Mesenchymal stem cell (in vitro differentiated cells and primary cell): ENCODE data around the gene CLINT1.
"Not testable (repeated sequence)": the region's sequence is repeated elsewhere in the genome, so short reads cannot be mapped to it uniquely, and the experiment has no call there.

ENCODE experiments used
- DNase-seq: peaks from one replicate; pipeline ENCODE4 v3.0.0-alpha.2; 2013
- H2AFZ ChIP-seq: one replicate; pipeline ENCODE4 v1.6.1; 2013; ENCODE audit warnings: low read depth, mild to moderate bottlenecking, control low read depth, inconsistent platforms, low read length, moderate library complexity
- H2AK5ac ChIP-seq: 2 replicates; pipeline ENCODE4 v1.6.1; 2013; ENCODE audit warnings: low read length, moderate library complexity, mild to moderate bottlenecking, inconsistent platforms; ENCODE audit not compliant: severe bottlenecking
- H2BK120ac ChIP-seq: one replicate; pipeline ENCODE4 v1.6.1; 2013; ENCODE audit warnings: low read depth, mild to moderate bottlenecking, inconsistent platforms, low read length, moderate library complexity
- H2BK12ac ChIP-seq, 2 experiments: one replicate each; pipeline ENCODE4 v1.6.1; 2013; ENCODE audit warnings: inconsistent platforms in 2 of 2, low read length in 2 of 2, mild to moderate bottlenecking in 2 of 2, moderate library complexity in 2 of 2, control low read depth in 1 of 2
- H2BK15ac ChIP-seq: one replicate; pipeline ENCODE4 v1.6.1; 2013; ENCODE audit warnings: mild to moderate bottlenecking, low read depth, inconsistent platforms; ENCODE audit not compliant: poor library complexity, severe bottlenecking
- H2BK5ac ChIP-seq: 2 replicates; pipeline ENCODE4 v1.6.1; 2013; ENCODE audit warnings: low read depth, mild to moderate bottlenecking, low read length, control low read depth, inconsistent platforms; ENCODE audit not compliant: poor library complexity, severe bottlenecking
- H3K14ac ChIP-seq, 2 experiments: one replicate each; pipeline ENCODE4 v1.6.1; 2013; ENCODE audit warnings: inconsistent platforms in 2 of 2, low read length in 2 of 2, control low read depth in 1 of 2, mild to moderate bottlenecking in 1 of 2, moderate library complexity in 1 of 2
- H3K18ac ChIP-seq, 2 experiments: one replicate each; pipeline ENCODE4 v1.6.1; 2013; ENCODE audit warnings: inconsistent platforms in 2 of 2, low read length in 2 of 2, control low read depth in 1 of 2, low read depth in 1 of 2, mild to moderate bottlenecking in 1 of 2
- H3K23ac ChIP-seq, 2 experiments: one replicate each; pipeline ENCODE4 v1.6.1; 2013; ENCODE audit warnings: inconsistent platforms in 2 of 2, low read length in 2 of 2, mild to moderate bottlenecking in 2 of 2, moderate library complexity in 2 of 2, control low read depth in 1 of 2
- H3K27ac ChIP-seq: 2 replicates; pipeline ENCODE4 v1.5.1; 2013; ENCODE audit warnings: mild to moderate bottlenecking, moderate library complexity, low read length, control low read depth, inconsistent platforms; ENCODE audit not compliant: poor library complexity, severe bottlenecking
- H3K27me3 ChIP-seq, 2 experiments: 2 replicates each; pipeline versions ENCODE4 v1.6.1 to v1.7.0; 2013; ENCODE audit warnings: low read length in 2 of 2, mild to moderate bottlenecking in 2 of 2, moderate library complexity in 2 of 2, control low read depth in 1 of 2, inconsistent platforms in 1 of 2; ENCODE audit not compliant: control insufficient read depth in 1 of 2, insufficient read depth in 1 of 2
- H3K36me3 ChIP-seq, 2 experiments: 2 replicates each; pipeline versions ENCODE4 v1.6.1 to v1.7.0; 2013; ENCODE audit warnings: low read length in 2 of 2, control low read depth in 1 of 2, inconsistent platforms in 1 of 2, low read depth in 1 of 2, mild to moderate bottlenecking in 1 of 2; ENCODE audit not compliant: insufficient read depth in 2 of 2, control insufficient read depth in 1 of 2
- H3K4ac ChIP-seq, 2 experiments: one replicate each; pipeline ENCODE4 v1.6.1; 2013; ENCODE audit warnings: inconsistent platforms in 2 of 2, low read length in 2 of 2, mild to moderate bottlenecking in 2 of 2, moderate library complexity in 2 of 2, control low read depth in 1 of 2, low read depth in 1 of 2
- H3K4me1 ChIP-seq: 2 replicates; pipeline ENCODE4 v1.6.1; 2013; ENCODE audit warnings: low read depth, low read length, control low read depth; ENCODE audit not compliant: control insufficient read depth, insufficient read depth
- H3K4me2 ChIP-seq: 2 replicates; pipeline ENCODE4 v1.6.1; 2013; ENCODE audit warnings: low read length, mild to moderate bottlenecking, inconsistent platforms; ENCODE audit not compliant: poor library complexity, severe bottlenecking
- H3K4me3 ChIP-seq, 2 experiments: 2 replicates each; pipeline versions ENCODE4 v1.5.1 to v1.7.0; 2013; ENCODE audit warnings: low read length in 2 of 2, mild to moderate bottlenecking in 2 of 2, control low read depth in 1 of 2, low read depth in 1 of 2; ENCODE audit not compliant: insufficient read depth in 1 of 2
- H3K79me1 ChIP-seq: replicated peaks from 2 replicates; pipeline ENCODE4 v1.6.1; 2013; ENCODE audit warnings: mild to moderate bottlenecking, control low read depth, low read length, inconsistent platforms; ENCODE audit not compliant: poor library complexity, severe bottlenecking
- H3K9ac ChIP-seq: 2 replicates; pipeline ENCODE4 v1.7.0; 2013; ENCODE audit warnings: mild to moderate bottlenecking, low read length, moderate library complexity
- H3K9me3 ChIP-seq: 2 replicates; pipeline ENCODE4 v1.7.0; 2013; ENCODE audit warnings: mild to moderate bottlenecking, low read length; ENCODE audit not compliant: control insufficient read depth
- H4K8ac ChIP-seq: one replicate; pipeline ENCODE4 v1.6.1; 2013; ENCODE audit warnings: inconsistent platforms, mild to moderate bottlenecking, low read length, moderate library complexity
- H4K91ac ChIP-seq: one replicate; pipeline ENCODE4 v1.6.1; 2013; ENCODE audit warnings: mild to moderate bottlenecking, low read length, inconsistent platforms
- WGBS: methylation state at CpG from one replicate; pipeline ENCODE4 v1.1.7; 2013; ENCODE audit warnings: mixed read lengths; 5-methylcytosine and 5-hydroxymethylcytosine counted together

CLINT1 gene

DNA sequence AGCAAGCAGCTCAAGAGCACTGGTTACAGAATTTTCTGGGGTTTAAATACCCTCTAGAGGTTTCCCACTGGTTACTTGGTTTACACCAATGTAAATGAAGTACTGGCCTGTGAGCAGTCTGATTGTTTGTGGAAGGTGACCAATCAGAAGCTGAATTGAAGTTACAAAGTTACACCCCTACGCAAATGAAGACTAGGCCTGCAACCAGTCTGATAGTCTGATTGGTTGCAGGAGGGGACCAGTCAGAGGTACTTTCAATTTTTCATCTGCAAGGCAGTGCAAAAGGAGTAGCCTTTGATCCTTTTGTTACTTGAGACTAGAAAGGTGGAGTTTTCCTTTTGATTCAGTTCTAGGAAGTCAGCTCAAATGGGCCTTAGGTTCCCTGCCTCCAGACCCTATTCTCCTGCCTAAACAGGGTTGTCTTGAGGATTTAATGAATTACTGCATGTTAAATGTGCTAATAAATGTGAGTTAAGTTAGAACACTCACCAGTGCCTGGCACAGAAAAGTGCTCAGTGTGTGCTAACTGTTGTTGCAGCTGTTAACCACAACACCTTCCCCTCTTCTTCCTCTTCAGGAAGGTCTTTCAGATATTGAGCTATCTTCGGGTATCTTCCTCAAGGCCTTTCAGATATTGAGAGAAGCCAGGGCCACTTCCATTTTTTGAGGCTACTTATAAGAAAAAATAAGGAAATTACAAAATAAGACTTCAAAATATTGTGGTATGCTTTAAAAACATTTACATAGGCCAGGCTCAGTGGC, 32.1 kb upstream of the CLINT1 start:
- no peak overlapping the region for H2BK12ac ChIP-seq
- WGBS = 100% methylated on average over 1 of the region's 2 CpGs
- H2BK5ac ChIP-seq = no peak overlapping the region
- no peak overlapping the region for H2AK5ac ChIP-seq
- H3K27me3 ChIP-seq = no peaks in the 10 kb centered on the region
- no peak for DNase-seq
- H3K14ac ChIP-seq = no peak overlapping the region
- H3K9ac ChIP-seq = no peak overlapping the region
- no peaks in the 10 kb centered on the region for H3K9me3 ChIP-seq
- H4K8ac ChIP-seq = no peak overlapping the region
- no peak overlapping the region for H3K4me3 ChIP-seq
- no peaks in the 10 kb centered on the region for H3K79me1 ChIP-seq
- no peak overlapping the region for H4K91ac ChIP-seq
- H3K27ac ChIP-seq = no peak overlapping the region
- H2AFZ ChIP-seq = no peak overlapping the region
- H3K4ac ChIP-seq = no peak overlapping the region
- H3K36me3 ChIP-seq = no peaks in the 10 kb centered on the region
- H3K4me1 ChIP-seq = no peaks in the 10 kb centered on the region
- H2BK120ac ChIP-seq = no peak overlapping the region
- no peak overlapping the region for H2BK15ac ChIP-seq
- H3K18ac ChIP-seq = no peak overlapping the region
- H3K4me2 ChIP-seq = no peak overlapping the region
- H3K23ac ChIP-seq = no peak overlapping the region

DNA sequence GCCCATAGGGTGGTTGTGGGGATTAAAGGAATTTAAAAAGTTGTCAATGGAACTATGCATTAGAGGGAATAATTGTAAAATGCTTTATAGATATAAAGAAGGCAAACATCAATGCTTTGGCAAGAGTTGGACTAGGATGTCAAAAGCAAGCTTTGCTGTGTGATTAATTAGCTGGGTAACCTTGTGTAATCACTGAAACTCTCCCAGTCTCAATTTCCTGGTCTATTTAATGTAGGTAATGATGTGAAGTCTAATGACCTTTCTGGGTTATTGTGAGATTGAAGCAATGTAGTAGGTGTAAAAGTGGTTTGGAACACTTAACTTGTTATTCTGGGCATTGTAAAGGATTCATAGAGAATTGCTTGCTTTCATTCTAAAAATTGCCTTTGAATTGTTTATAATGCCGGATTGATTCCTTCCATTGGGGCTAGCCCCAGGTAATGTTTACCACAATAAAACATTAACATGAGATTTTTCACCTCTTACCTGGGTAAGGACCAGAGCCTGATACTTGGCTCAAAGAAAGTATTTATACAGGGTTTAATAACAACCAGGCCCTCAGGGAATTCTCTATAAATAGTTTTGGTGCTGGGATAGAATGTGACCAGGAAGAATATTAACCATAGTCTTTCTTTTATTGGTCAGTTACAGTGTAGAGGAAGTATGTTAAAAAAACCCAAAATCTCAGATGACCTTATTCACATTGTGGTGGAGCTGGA, 30.0 kb upstream of the CLINT1 start:
- Histone ChIP-seq H2BK120ac (no peak overlapping the region), H3K79me1 (no peaks in the 10 kb centered on the region), H2AK5ac (no peak overlapping the region), H3K14ac (no peak overlapping the region), H4K91ac (no peak overlapping the region), H2BK15ac (no peak overlapping the region), H3K18ac (no peak overlapping the region), H3K9ac (no peak overlapping the region), H3K4ac (no peak overlapping the region), H3K36me3 (no peaks in the 10 kb centered on the region), H3K4me2 (no peak overlapping the region), H2BK12ac (no peak overlapping the region), H2BK5ac (no peak overlapping the region), H3K23ac (no peak overlapping the region), H4K8ac (no peak overlapping the region), H3K4me1 (no peaks in the 10 kb centered on the region), H3K27ac (no peak overlapping the region), H2AFZ (no peak overlapping the region), H3K4me3 (no peak overlapping the region), H3K27me3 (no peaks in the 10 kb centered on the region), H3K9me3 (no peaks in the 10 kb centered on the region)
- no peak for DNase-seq
- WGBS = no CpG with 5 or more reads among the region's 1 CpG

DNA sequence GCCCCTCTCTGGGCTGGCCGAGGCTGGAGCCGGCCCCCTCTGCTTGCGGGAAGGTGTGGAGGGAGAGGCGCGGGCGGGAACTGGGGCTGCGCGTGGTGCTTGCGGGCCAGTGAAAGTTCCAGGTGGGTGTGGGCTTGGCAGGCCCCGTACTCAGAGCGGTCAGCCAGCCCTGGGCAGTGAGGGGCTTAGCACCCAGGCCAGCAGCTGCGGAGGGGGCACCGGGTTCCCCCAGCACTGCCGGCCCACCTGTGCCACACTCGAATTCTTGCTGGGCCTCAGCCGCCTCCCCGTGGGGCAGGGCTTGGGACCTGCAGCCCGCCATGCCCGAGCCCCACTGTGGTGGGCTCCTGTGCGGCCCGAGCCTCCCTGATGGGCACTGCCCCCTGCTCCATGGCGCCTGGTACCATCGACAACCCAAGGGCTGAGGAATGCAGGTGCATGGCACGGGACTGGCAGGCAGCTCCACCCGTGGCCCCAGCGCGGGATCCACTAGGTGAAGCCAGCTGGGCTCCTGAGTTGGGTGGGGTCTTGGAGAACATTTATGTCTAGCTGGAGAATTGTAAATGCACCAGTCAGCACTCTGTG, 27.9 kb upstream of the CLINT1 start:
- H4K91ac ChIP-seq = no peak overlapping the region
- no peak overlapping the region for H2AK5ac ChIP-seq
- no peak overlapping the region for H2BK15ac ChIP-seq
- no peak overlapping the region for H3K27ac ChIP-seq
- H3K36me3 ChIP-seq = no peaks in the 10 kb centered on the region
- no peak for DNase-seq
- H3K4me2 ChIP-seq = no peak overlapping the region
- no peaks in the 10 kb centered on the region for H3K9me3 ChIP-seq
- H3K14ac ChIP-seq = no peak overlapping the region
- no peak overlapping the region for H4K8ac ChIP-seq
- H3K4ac ChIP-seq = no peak overlapping the region
- H2BK5ac ChIP-seq = no peak overlapping the region
- H2BK12ac ChIP-seq = no peak overlapping the region
- H3K4me1 ChIP-seq = no peaks in the 10 kb centered on the region
- H3K27me3 ChIP-seq = no peaks in the 10 kb centered on the region
- no peak overlapping the region for H3K4me3 ChIP-seq
- H3K79me1 ChIP-seq = no peaks in the 10 kb centered on the region
- H2BK120ac ChIP-seq = no peak overlapping the region
- H3K18ac ChIP-seq = no peak overlapping the region
- no peak overlapping the region for H3K9ac ChIP-seq
- WGBS = 94% methylated on average over 27 of the region's 27 CpGs
- no peak overlapping the region for H3K23ac ChIP-seq
- H2AFZ ChIP-seq = no peak overlapping the region

DNA sequence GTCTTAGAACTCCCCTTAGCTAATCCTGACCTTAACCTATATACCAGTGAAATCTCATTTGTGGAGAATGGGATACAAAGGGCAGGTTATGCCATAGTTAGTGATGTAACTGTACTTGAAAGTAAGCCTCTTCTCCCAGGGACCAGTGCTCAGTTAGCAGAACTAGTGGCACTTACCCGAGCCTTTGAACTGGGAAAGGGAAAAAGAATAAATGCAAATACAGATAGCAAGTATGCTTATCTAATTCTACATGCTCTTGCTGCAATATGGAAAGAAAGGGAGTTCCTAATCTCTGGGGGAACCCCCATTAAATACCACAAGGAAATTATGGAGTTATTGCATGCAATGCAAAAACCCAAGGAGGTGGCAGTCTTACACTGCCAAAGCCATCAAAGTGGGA, 26.1 kb upstream of the CLINT1 start:
- not testable (repeated sequence) for H2BK12ac ChIP-seq, H3K79me1 ChIP-seq, H3K9me3 ChIP-seq, H3K23ac ChIP-seq, H2AK5ac ChIP-seq, H4K91ac ChIP-seq, H3K4me2 ChIP-seq, H2AFZ ChIP-seq, H3K14ac ChIP-seq, H3K4me3 ChIP-seq, H3K27ac ChIP-seq, H3K4me1 ChIP-seq, H4K8ac ChIP-seq, H3K27me3 ChIP-seq, H2BK5ac ChIP-seq, DNase-seq, H3K4ac ChIP-seq, H3K18ac ChIP-seq, H3K9ac ChIP-seq, H2BK15ac ChIP-seq, H3K36me3 ChIP-seq, H2BK120ac ChIP-seq
- no CpG with 5 or more reads among the region's 1 CpG for WGBS
